DND-41 (cell line): ENCODE data around the gene ERP27.

Experiments
- ATAC-seq: fragments of 200-7000 bp; cut with Tn5 transposase; 3 replicates; pipeline ENCODE4 v1.9.1; 2021; ENCODE audit warnings: low read depth; ENCODE audit not compliant: insufficient read depth
- DNase-seq: peaks from one replicate; pipeline ENCODE4 v3.0.0-alpha.2; 2020
- H2AFZ ChIP-seq: 2 replicates; pipeline ENCODE4 v1.6.0; 2012; ENCODE audit warnings: low read depth, low read length
- H3K27ac ChIP-seq: 2 replicates; pipeline ENCODE4 v1.5.1; 2012; ENCODE audit warnings: low read length, inconsistent platforms
- H3K27me3 ChIP-seq: fragments of 200-600 bp; sonication (generic); 2 replicates; pipeline ENCODE4 v1.6.0; 2012; ENCODE audit warnings: low read length, mild to moderate bottlenecking, inconsistent platforms; ENCODE audit not compliant: insufficient read depth, poor library complexity
- H3K36me3 ChIP-seq: 2 replicates; pipeline ENCODE4 v1.5.1; 2012; ENCODE audit warnings: low read length, inconsistent platforms; ENCODE audit not compliant: insufficient read depth
- H3K4me1 ChIP-seq: 2 replicates; pipeline ENCODE4 v1.5.1; 2012; ENCODE audit warnings: mild to moderate bottlenecking, low read length; ENCODE audit not compliant: insufficient read depth
- H3K4me2 ChIP-seq: 2 replicates; pipeline ENCODE4 v1.6.0; 2012; ENCODE audit warnings: mild to moderate bottlenecking, moderate library complexity, low read length, inconsistent platforms; ENCODE audit not compliant: insufficient read depth
- H3K4me3 ChIP-seq, 2 experiments: fragments of 200-600 bp in 1 of 2; shearing (Covaris generic) in 1 of 2; 2 replicates each; pipeline ENCODE4 v1.5.1; 2012 to 2016; ENCODE audit warnings: inconsistent platforms in 2 of 2, low read length in 2 of 2, mild to moderate bottlenecking in 2 of 2, low read depth in 1 of 2, moderate library complexity in 1 of 2
- H3K79me2 ChIP-seq: 2 replicates; pipeline ENCODE4 v1.6.0; 2012; ENCODE audit warnings: low read length, inconsistent platforms; ENCODE audit not compliant: insufficient read depth
- H3K9ac ChIP-seq: 2 replicates; pipeline ENCODE4 v1.6.0; 2012; ENCODE audit warnings: low read depth, mild to moderate bottlenecking, inconsistent platforms, low read length, moderate library complexity
- H3K9me3 ChIP-seq: 2 replicates; pipeline ENCODE4 v1.5.1; 2012; ENCODE audit warnings: low read length, moderate library complexity, mild to moderate bottlenecking, inconsistent platforms; ENCODE audit not compliant: insufficient read depth, severe bottlenecking
- H4K20me1 ChIP-seq: 2 replicates; pipeline ENCODE4 v1.6.0; 2012; ENCODE audit warnings: low read length; ENCODE audit not compliant: insufficient read depth
- EZH2 ChIP-seq: IDR thresholded peaks from 3 replicates; pipeline ENCODE4 v1.6.1; 2012; ENCODE audit warnings: borderline replicate concordance, low read depth, mild to moderate bottlenecking, moderate library complexity, low read length, inconsistent platforms; ENCODE audit not compliant: severe bottlenecking
- TF ChIP-seq, protein P1 (sequence below): IDR thresholded peaks from 2 replicates; pipeline ENCODE4 v1.5.1; 2012; ENCODE audit warnings: borderline replicate concordance, low read length, moderate library complexity, mild to moderate bottlenecking; ENCODE audit not compliant: poor library complexity, severe bottlenecking; ENCODE audit errors: extremely low read depth

Gene ERP27

DNA sequence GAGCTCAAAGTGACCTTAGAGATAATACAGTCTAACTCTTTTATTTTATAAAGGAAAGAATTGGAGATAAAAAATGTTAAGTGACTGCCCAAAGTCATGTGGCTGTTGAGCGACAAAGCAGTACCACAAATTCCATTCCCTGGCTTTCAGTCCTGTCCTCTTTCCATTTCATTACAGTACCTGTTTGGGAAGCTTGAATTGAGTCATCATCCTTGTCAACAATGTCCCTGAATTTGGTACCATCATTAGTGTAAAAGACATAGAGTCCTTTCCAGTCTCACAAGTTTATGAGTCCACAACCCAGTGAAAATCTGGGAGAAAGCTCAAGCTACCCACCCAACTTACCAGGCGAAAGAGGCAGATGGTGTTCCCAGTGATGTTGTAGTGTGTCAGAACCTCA lies 3.8 kb downstream of the ERP27 start:
- H3K27ac ChIP-seq: no peak overlapping the region
- no peak overlapping the region for H2AFZ ChIP-seq
- H3K79me2 ChIP-seq: no peaks in the 10 kb centered on the region
- H4K20me1 ChIP-seq: no peaks in the 10 kb centered on the region
- H3K4me3 ChIP-seq: no peak overlapping the region
- ATAC-seq (no peak), DNase-seq (no peak)
- peaks cover 9% of the 10 kb centered on the region; the same call in 1 of the 2 replicates for H3K4me1 ChIP-seq
- H3K27me3 ChIP-seq: no peaks in the 10 kb centered on the region
- no peak overlapping the region for H3K4me2 ChIP-seq
- no peak for TF ChIP-seq EZH2
- H3K36me3 ChIP-seq: peaks cover 39% of the 10 kb centered on the region
- no peaks in the 10 kb centered on the region for H3K9me3 ChIP-seq
- H3K9ac ChIP-seq: no peak overlapping the region

DNA sequence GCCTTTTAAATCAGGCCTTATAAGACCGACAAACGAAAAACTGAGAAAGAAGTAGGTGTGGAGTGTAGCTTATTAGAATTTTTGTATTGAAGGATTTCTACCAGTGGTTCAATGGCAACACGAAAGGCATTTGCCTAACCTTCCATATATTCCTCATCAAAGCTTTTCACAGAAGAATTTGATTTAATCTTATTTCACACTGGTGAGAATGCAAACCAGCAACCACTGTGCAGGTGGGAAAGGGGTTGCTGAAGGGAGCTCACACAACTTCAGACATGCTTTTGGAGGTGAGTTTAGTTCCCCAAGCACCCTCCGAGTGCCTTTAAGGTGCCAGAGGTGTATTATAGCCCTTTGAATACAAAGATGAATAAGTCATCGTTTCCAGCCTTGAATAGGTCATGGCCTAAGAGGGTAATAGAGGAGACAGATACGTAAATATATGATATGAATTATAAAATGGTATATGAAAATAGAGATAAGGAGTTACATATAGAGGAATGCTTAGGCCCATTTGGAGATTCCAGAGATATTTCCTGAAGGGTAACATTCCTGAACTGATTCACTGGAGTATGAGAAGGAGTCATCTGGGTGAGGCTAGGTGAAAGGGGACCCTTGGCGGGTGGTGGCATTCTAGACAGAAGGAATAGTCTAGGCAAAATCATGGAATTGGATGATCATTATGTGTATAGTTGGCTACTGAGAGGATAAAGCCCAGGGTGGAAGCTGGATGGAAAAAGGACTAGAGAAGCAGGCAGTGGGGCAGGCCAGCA lies 6.4 kb downstream of the ERP27 start:
- no peak overlapping the region for H3K4me2 ChIP-seq
- H3K9ac ChIP-seq: no peak overlapping the region
- no peaks in the 10 kb centered on the region for H3K27me3 ChIP-seq
- DNase-seq (no peak), ATAC-seq (no peak)
- H3K79me2 ChIP-seq: no peaks in the 10 kb centered on the region
- TF ChIP-seq, protein P1, sequence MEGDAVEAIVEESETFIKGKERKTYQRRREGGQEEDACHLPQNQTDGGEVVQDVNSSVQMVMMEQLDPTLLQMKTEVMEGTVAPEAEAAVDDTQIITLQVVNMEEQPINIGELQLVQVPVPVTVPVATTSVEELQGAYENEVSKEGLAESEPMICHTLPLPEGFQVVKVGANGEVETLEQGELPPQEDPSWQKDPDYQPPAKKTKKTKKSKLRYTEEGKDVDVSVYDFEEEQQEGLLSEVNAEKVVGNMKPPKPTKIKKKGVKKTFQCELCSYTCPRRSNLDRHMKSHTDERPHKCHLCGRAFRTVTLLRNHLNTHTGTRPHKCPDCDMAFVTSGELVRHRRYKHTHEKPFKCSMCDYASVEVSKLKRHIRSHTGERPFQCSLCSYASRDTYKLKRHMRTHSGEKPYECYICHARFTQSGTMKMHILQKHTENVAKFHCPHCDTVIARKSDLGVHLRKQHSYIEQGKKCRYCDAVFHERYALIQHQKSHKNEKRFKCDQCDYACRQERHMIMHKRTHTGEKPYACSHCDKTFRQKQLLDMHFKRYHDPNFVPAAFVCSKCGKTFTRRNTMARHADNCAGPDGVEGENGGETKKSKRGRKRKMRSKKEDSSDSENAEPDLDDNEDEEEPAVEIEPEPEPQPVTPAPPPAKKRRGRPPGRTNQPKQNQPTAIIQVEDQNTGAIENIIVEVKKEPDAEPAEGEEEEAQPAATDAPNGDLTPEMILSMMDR: no peak
- TF ChIP-seq EZH2: no peak
- H2AFZ ChIP-seq: no peak overlapping the region
- peaks cover 9% of the 10 kb centered on the region; the same call in 1 of the 2 replicates for H3K4me1 ChIP-seq
- H3K4me3 ChIP-seq: no peak overlapping the region
- no peaks in the 10 kb centered on the region for H4K20me1 ChIP-seq
- H3K36me3 ChIP-seq: peaks cover 31% of the 10 kb centered on the region
- H3K9me3 ChIP-seq: no peaks in the 10 kb centered on the region
- no peak overlapping the region for H3K27ac ChIP-seq

DNA sequence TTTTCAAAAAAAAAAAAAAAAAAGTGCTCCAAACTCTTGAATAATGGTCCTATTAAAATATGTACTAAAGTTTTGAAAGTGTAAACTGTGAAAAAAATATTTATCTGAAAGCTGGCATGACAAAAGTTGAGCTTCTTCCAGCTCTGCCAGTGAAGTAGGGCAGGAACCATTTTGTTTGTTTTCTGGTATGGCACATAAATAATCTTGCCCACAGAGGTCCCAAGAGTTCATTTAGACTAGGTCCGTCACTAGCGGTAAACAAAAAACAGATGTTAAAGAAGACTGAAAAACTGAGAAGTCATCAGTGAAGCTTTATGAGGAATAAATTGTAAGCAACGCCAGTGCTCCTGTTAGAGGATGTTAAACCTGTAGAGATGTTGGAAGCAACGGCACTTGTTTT lies 7.0 kb downstream of the ERP27 start:
- Histone ChIP-seq H3K9ac (no peak overlapping the region), H3K4me2 (no peak overlapping the region), H2AFZ (no peak overlapping the region), H3K27me3 (no peaks in the 10 kb centered on the region), H3K4me1 (peaks cover 9% of the 10 kb centered on the region; the same call in 1 of the 2 replicates), H3K4me3 (no peak overlapping the region), H3K27ac (no peak overlapping the region), H4K20me1 (no peaks in the 10 kb centered on the region), H3K79me2 (no peaks in the 10 kb centered on the region), H3K36me3 (peaks cover 27% of the 10 kb centered on the region), H3K9me3 (no peaks in the 10 kb centered on the region)
- DNase-seq: no peak
- TF ChIP-seq, protein P1: no peak
- no peak for TF ChIP-seq EZH2
- ATAC-seq: no peak

DNA sequence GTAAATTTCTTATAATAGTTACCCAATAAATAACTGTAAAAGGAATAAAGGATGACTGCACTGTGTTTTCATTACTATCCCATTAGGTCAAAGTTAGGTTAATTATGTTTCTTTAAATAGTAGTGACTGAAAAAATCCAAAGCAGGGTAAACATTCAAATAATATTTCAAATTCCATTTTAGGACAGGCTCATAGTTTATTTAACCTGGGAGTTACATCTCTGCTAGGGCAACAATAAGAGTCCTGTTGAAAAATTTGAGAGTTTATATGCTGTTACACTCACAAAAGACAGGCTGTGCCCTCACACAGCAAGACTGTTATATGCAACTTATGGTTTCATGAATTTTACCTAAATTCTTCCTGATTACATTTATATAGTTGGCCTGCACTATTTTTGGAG lies 8.0 kb downstream of the ERP27 start:
- H2AFZ ChIP-seq: no peak overlapping the region
- no peak for TF ChIP-seq EZH2
- TF ChIP-seq, protein P1: no peak

More for the DNA sequence above, 8.0 kb downstream of the ERP27 start:
- DNase-seq (no peak), ATAC-seq (no peak)
- H3K36me3 ChIP-seq: peaks cover 18% of the 10 kb centered on the region
- H3K27me3 ChIP-seq: no peaks in the 10 kb centered on the region
- no peaks in the 10 kb centered on the region for H4K20me1 ChIP-seq
- H3K4me3 ChIP-seq: no peak overlapping the region
- no peak overlapping the region for H3K4me2 ChIP-seq
- H3K79me2 ChIP-seq: no peaks in the 10 kb centered on the region
- no peak overlapping the region for H3K9ac ChIP-seq
- no peaks in the 10 kb centered on the region for H3K4me1 ChIP-seq
- H3K27ac ChIP-seq: no peak overlapping the region
- H3K9me3 ChIP-seq: no peaks in the 10 kb centered on the region
